ENCODE results near the gene CACNA1D.

Gene CACNA1D

GRCh38 chr3:53688989-53689388, 194.6 kb downstream of the CACNA1D start:
- Histone ChIP-seq H3K79me2 (ENCODE audit: low read length) (no peaks in the 10 kb centered on the region), H3K4me2 (ENCODE audit: low read length) (no peak overlapping the region), H3K27me3 (ENCODE audit: low read depth, low read length) (no peaks in the 10 kb centered on the region), H2AFZ (ENCODE audit: low read depth, low read length) (no peak overlapping the region), H4K20me1 (ENCODE audit: insufficient read depth, low read length) (no peaks in the 10 kb centered on the region), H3K9ac (ENCODE audit: low read length) (no peak overlapping the region), H3K9me3 (ENCODE audit: insufficient read depth, low read length) (no peaks in the 10 kb centered on the region), H3K4me3 (ENCODE audit: low read length) (no peak overlapping the region), H3K4me1 (ENCODE audit: low read length) (peaks cover 10% of the 10 kb centered on the region), H3K36me3 (replicated peaks; ENCODE audit: low read depth, low read length) (no peaks in the 10 kb centered on the region), H3K27ac (ENCODE audit: low read length) (no peak overlapping the region)
- TF ChIP-seq CTCF (IDR thresholded peaks at IDR 0.05; ENCODE audit: low read depth, low read length) (no peak), EZH2phosphoT487 (IDR thresholded peaks at IDR 0.05; ENCODE audit: low read depth) (no peak)

- H3K27me3 ChIP-seq (ENCODE audit: low read depth, low read length): no peaks in the 10 kb centered on the region; the same call in 1 of the 2 replicates
Observed at GRCh38 chr3:53689681-53690080, 195.3 kb downstream of the CACNA1D start.

GRCh38 chr3:53690521-53690920, 196.1 kb downstream of the CACNA1D start:
- Histone ChIP-seq H3K27me3 (ENCODE audit: low read depth, low read length) (no peaks in the 10 kb centered on the region; the same call in 1 of the 2 replicates), H3K4me2 (ENCODE audit: low read length) (no peak overlapping the region), H3K36me3 (replicated peaks; ENCODE audit: low read depth, low read length) (no peaks in the 10 kb centered on the region), H3K79me2 (ENCODE audit: low read length) (no peaks in the 10 kb centered on the region), H4K20me1 (ENCODE audit: insufficient read depth, low read length) (no peaks in the 10 kb centered on the region), H3K9me3 (ENCODE audit: insufficient read depth, low read length) (no peaks in the 10 kb centered on the region), H3K4me1 (ENCODE audit: low read length) (peaks cover 10% of the 10 kb centered on the region), H3K27ac (ENCODE audit: low read length) (no peak overlapping the region), H2AFZ (ENCODE audit: low read depth, low read length) (no peak overlapping the region), H3K4me3 (ENCODE audit: low read length) (no peak overlapping the region), H3K9ac (ENCODE audit: low read length) (no peak overlapping the region)
- TF ChIP-seq CTCF (IDR thresholded peaks at IDR 0.05; ENCODE audit: low read depth, low read length) (no peak), EZH2phosphoT487 (IDR thresholded peaks at IDR 0.05; ENCODE audit: low read depth) (no peak)

More at GRCh38 chr3:53689681-53690080, 195.3 kb downstream of the CACNA1D start:
- no peak overlapping the region for H3K27ac ChIP-seq (ENCODE audit: low read length)
- no peak overlapping the region for H3K4me3 ChIP-seq (ENCODE audit: low read length)
- no peak overlapping the region for H3K4me2 ChIP-seq (ENCODE audit: low read length)
- H2AFZ ChIP-seq (ENCODE audit: low read depth, low read length): no peak overlapping the region
- H3K79me2 ChIP-seq (ENCODE audit: low read length): no peaks in the 10 kb centered on the region
- H3K36me3 ChIP-seq (replicated peaks; ENCODE audit: low read depth, low read length): no peaks in the 10 kb centered on the region
- H3K9me3 ChIP-seq (ENCODE audit: insufficient read depth, low read length): no peaks in the 10 kb centered on the region
- no peak overlapping the region for H3K9ac ChIP-seq (ENCODE audit: low read length)
- H4K20me1 ChIP-seq (ENCODE audit: insufficient read depth, low read length): no peaks in the 10 kb centered on the region
- H3K4me1 ChIP-seq (ENCODE audit: low read length): peaks cover 10% of the 10 kb centered on the region
- TF ChIP-seq EZH2phosphoT487 (IDR thresholded peaks at IDR 0.05; ENCODE audit: low read depth) (no peak), CTCF (IDR thresholded peaks at IDR 0.05; ENCODE audit: low read depth, low read length) (no peak)

GRCh38 chr3:53691349-53691748, 196.9 kb downstream of the CACNA1D start:
- H3K9ac ChIP-seq (ENCODE audit: low read length): no peak overlapping the region
- H3K4me2 ChIP-seq (ENCODE audit: low read length): no peak overlapping the region
- no peaks in the 10 kb centered on the region for H4K20me1 ChIP-seq (ENCODE audit: insufficient read depth, low read length)
- no peaks in the 10 kb centered on the region for H3K79me2 ChIP-seq (ENCODE audit: low read length)
- H3K4me3 ChIP-seq (ENCODE audit: low read length): no peak overlapping the region
- H3K36me3 ChIP-seq (replicated peaks; ENCODE audit: low read depth, low read length): no peaks in the 10 kb centered on the region
- TF ChIP-seq CTCF (IDR thresholded peaks at IDR 0.05; ENCODE audit: low read depth, low read length) (no peak), EZH2phosphoT487 (IDR thresholded peaks at IDR 0.05; ENCODE audit: low read depth) (no peak)
- H3K4me1 ChIP-seq (ENCODE audit: low read length): peaks cover 10% of the 10 kb centered on the region
- H3K27ac ChIP-seq (ENCODE audit: low read length): no peak overlapping the region
- no peak overlapping the region for H2AFZ ChIP-seq (ENCODE audit: low read depth, low read length)
- no peaks in the 10 kb centered on the region for H3K9me3 ChIP-seq (ENCODE audit: insufficient read depth, low read length)
- no peaks in the 10 kb centered on the region; the same call in 1 of the 2 replicates for H3K27me3 ChIP-seq (ENCODE audit: low read depth, low read length)

Data from OCI-LY3 (cell line).